ENCODE measurements around the gene STK32C.
"Not testable (repeated sequence)": the region's sequence is repeated elsewhere in the genome, so short reads cannot be mapped to it uniquely, and the experiment has no call there.

STK32C gene

DNA sequence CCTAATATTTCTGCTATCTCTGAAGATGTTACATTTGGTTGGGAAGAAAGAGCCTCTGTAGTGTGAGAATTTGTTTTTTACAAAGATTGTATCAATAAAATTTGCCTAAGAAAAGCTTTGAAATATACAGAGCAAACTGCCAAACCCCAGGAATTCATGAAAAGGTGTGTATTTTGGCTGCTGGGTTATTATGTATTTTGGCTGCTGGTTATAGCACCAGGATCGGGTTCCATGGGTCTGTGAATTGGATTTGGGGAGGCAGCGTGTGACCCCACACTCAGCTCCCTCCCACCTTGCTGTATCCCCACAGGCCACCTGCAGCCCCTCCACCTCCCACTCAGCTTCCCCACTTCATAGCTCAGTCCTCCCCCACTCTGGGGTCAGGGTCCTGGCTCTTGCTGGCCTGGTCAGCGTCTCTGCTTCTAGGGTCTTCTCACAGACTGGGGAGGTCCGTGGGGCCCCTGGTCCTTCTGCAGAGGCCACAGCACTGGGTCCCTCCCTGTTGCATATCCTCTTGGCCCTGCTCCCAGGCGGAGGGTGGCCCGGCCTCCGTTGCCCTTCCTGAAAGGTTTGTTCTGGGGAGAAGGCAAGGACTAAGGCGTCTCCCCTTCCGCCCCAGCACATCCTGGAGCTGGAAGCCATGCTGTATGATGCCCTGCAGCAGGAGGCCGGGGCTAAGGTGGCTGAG is 145.0 kb downstream of the STK32C start:
- DNase-seq: no peak

DNA sequence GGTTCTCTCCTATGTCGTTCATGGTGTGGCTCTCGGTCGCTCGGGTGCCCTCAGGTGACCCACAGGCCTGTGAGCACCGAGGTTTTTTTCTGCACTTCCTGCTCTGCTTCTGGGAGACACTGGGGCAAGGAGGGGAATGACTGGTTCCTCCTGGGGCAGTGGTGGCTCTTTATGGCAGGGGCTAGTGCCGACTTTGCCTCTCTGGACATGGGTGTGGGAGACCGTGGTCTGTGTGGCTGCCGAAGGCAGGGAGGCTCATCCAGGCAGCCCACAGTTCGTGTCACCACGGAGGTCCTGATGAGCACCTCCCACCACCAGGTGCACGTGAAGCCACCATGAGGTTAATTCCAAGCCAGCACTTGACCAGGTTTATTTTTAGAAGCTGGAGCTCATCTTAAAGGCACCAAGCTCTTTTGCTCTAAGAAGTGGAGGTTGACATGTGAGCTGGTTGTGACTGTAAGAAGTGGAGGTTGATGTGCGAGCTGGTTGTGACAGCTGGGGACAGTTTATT is 145.7 kb downstream of the STK32C start:
- no peak for DNase-seq

DNA sequence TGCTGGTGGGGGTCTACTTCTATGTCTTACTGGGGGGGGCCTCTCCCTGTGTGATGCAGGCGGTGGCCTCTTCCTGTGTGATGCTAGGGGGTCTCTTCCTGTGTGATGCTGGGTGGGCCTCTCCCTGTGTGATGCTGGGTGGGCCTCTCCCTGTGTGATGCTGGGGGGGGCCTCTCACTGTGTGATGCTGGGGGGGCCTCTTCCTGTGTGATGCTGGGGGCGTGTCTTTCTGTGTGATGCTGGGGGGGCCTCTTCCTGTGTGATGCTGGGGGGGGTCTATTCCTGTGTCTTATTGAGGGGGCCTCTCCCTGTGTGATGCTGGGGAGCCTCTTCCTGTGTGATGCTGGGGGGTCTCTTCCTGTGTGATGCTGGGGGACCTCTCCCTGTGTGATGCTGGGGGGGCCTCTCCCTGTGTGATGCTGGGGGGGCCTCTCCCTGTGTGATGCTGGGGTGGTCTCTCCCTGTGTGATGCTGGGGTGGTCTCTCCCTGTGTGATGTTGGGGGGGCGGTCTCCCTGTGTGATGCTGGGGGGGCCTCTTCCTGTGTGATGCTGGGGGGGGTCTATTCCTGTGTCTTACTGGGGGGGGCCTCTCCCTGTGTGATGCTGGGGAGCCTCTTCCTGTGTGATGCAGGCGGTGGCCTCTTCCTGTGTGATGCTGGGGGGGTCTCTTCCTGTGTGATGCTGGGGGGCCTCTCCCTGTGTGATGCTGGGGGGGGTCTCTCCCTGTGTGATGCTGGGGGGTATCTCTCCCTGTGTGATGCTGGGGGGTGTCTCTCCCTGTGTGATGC is 146.7 kb downstream of the STK32C start:
- not testable (repeated sequence) for DNase-seq

DNA sequence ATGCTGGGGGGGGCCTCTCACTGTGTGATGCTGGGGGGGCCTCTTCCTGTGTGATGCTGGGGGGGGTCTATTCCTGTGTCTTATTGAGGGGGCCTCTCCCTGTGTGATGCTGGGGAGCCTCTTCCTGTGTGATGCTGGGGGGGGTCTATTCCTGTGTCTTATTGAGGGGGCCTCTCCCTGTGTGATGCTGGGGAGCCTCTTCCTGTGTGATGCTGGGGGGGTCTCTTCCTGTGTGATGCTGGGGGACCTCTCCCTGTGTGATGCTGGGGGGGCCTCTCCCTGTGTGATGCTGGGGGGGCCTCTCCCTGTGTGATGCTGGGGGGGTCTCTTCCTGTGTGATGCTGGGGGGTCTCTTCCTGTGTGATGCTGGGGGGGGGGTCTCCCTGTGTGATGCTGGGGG is 147.5 kb downstream of the STK32C start:
- DNase-seq: not testable (repeated sequence)

DNA sequence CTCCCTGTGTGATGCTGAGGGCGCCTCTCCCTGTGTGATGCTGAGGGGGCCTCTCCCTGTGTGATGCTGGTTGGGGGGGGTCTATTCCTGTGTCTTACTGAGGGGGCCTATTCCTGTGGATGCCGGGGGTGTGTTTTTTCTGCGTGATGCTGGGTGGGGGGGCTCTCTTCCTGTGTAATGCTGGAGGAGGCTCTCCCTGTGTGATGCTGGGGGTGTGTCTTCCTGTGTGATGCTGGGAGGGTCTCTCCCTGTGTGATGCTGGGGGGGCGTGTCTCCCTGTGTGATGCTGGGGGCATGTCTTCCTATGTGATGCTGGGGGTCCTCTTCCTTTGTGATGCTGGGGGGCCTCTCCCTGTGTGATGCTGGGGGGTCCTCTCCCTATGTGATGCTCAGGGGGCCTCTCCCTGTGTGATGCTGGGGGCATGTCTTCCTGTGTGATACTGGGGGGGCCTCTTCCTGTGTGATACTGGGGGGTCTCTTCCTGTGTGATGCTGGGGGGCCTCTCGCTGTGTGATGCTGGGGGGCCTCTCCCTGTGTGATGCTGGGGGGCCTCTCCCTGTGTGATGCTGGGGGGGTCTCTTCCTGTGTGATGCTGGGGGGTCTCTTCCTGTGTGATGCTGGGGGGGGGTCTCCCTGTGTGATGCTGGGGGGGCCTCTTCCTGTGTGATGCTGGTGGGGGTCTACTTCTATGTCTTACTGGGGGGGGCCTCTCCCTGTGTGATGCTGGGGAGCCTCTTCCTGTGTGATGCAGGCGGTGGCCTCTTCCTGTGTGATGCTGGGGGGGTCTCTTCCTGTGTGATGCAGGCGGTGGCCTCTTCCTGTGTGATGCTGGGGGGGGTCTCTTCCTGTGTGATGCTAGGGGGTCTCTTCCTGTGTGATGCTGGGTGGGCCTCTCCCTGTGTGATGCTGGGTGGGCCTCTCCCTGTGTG is 148.2 kb downstream of the STK32C start:
- not testable (repeated sequence) for DNase-seq

DNA sequence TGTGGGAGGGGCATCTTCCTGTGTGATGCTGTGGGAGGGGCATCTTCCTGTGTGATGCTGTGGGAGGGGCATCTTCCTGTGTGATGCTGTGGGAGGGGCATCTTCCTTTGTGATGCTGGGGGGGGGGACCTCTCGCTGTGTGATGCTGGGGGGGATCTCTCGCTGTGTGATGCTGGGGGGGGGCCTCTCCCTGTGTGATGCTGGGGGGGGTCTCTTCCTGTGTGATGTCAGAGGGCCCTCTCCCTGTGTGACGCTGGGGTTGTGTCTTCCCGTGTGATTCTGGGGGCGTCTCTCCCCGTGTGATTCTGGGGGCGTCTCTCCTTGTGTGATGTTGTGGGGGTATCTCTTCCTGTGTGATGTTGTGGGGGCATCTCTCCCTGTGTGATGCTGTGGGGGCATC is 148.9 kb downstream of the STK32C start:
- no peak for DNase-seq

DNA sequence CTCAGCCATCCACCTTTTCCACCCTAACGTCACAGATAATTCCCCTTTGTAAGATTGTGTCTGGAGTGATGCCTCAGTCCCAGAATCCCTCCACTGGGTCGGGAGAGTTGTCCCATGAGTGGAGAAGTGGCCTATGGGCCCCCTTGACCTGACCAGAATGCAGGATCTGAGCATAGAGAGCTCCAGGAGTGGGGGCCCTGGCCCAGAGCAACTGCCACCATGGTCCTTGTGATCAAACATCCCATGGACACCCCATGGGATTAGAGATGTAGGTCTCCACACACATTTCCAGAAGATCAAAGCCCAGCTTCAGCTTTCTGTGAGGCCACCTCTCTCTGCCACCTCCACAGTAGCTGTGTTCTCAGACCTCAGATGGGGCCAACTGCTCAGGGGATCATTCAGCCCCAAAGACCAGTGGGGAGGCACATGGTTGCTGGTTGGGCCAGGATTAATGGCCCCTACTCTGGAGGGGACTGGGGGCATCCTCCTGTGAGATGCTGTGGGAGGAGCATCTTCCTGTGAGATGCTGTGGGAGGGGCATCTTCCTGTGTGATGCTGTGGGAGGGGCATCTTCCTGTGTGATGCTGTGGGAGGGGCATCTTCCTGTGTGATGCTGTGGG is 149.5 kb downstream of the STK32C start:
- DNase-seq: no peak
